ENCODE measurements around the gene SHOC2. TPM values are rescaled to one million over a fixed set of nuclear protein-coding genes. Genes with fewer than 3 reads are reported as not detected.

The SHOC2 gene
- total and polyA plus RNA-seq, 9 of the 15 experiments (the other 6 are each of a cell fraction or from before 2014, with no cell fraction given), result 9.2 to 17.5 (median 14.9) TPM

DNA sequence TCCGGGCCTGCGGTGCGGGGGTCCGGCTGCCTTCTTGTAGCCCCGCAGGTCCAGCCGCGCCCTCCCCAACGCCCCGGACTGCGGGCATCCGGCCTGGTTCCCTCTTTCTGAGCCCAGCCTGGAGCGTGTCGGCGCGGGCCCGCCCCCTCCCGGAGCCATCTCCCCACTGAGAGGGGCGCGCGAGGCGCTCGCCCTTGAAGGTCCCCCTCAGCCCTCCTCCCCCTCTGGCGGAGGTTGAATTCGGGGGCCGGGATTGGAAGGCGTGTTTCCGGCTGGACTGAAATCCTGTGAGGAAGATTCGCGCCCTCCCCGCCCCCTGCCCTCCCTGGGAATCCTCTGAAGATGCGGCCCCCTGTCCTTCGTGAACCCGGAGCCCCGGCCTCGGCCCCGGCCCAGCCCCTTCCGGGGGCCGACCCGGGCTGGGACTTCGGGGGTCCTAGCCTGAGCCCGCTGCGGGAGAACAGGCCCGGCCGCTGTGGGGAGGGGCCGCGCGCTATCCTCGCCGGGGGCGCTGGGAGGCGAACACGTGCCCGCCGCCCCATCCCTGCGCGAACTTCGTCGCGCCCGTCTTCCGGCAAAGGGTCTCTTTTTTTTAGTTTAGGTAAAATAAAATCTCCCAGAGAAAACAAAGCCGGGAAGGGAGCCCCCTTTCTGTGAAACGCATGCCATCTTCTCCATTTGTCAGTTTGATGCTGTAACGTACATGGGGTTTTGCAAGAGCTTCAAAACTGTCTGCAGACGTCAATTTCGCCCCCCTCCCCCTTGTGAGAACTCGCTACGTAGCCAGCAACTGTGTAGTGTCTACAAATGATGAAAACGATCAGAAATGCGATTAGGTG lies 47.0 kb upstream of the SHOC2 start (continued):
- peak in 1 of 3 experiments; percentile 50 for TF ChIP-seq YY1 (IDR thresholded peaks at IDR 0.05; ENCODE audit: borderline replicate concordance in 1 of 3, control insufficient read depth in 1 of 3, extremely low read depth in 1 of 3, insufficient read depth in 3 of 3, insufficient read length in 1 of 3, insufficient replicate concordance in 2 of 3, low read depth in 1 of 3, low read length in 2 of 3)
- no peak for TF ChIP-seq ZNF347 (CRISPR knock-in tag; IDR thresholded peaks at IDR 0.05; ENCODE audit: low read depth)
- peak; percentile 74 for TF ChIP-seq MEIS2 (IDR thresholded peaks at IDR 0.05; ENCODE audit: partially characterized antibody)
- peak in 1 of 2 experiments; percentile 19; a peak in 1 of 4 replicates for TF ChIP-seq SIN3A (IDR thresholded peaks at IDR 0.05; ENCODE audit: borderline replicate concordance in 2 of 2, control insufficient read depth in 1 of 2, low read depth in 2 of 2, low read length in 2 of 2)
- peak; percentile 52 for TF ChIP-seq HNRNPLL (IDR thresholded peaks at IDR 0.05; ENCODE audit: low read depth, low read length, poor library complexity, severe bottlenecking)
- TF ChIP-seq REST (IDR thresholded peaks at IDR 0.05; ENCODE audit: borderline replicate concordance), result 0 out of 2 replicates have a peak, but pooled peaks have one; percentile 3
- no peak for TF ChIP-seq REST (CRISPR knock-in tag; IDR thresholded peaks at IDR 0.05; ENCODE audit: low read depth)
- TF ChIP-seq GMEB1 (CRISPR knock-in tag; IDR thresholded peaks at IDR 0.05), result no peak
- TF ChIP-seq PCBP1 (IDR thresholded peaks at IDR 0.05; ENCODE audit: low read depth, low read length, poor library complexity, severe bottlenecking), result peak; percentile 30
- TF ChIP-seq, protein P1, sequence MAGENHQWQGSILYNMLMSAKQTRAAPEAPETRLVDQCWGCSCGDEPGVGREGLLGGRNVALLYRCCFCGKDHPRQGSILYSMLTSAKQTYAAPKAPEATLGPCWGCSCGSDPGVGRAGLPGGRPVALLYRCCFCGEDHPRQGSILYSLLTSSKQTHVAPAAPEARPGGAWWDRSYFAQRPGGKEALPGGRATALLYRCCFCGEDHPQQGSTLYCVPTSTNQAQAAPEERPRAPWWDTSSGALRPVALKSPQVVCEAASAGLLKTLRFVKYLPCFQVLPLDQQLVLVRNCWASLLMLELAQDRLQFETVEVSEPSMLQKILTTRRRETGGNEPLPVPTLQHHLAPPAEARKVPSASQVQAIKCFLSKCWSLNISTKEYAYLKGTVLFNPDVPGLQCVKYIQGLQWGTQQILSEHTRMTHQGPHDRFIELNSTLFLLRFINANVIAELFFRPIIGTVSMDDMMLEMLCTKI (IDR thresholded peaks at IDR 0.05; ENCODE audit: partially characterized antibody), result no peak
- TF ChIP-seq GTF2E2 (tag; IDR thresholded peaks at IDR 0.05), result peak; percentile 39; the same call in 1 of the 2 replicates
- TF ChIP-seq, protein P2, sequence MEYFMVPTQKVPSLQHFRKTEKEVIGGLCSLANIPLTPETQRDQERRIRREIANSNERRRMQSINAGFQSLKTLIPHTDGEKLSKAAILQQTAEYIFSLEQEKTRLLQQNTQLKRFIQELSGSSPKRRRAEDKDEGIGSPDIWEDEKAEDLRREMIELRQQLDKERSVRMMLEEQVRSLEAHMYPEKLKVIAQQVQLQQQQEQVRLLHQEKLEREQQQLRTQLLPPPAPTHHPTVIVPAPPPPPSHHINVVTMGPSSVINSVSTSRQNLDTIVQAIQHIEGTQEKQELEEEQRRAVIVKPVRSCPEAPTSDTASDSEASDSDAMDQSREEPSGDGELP (CRISPR knock-in tag; IDR thresholded peaks at IDR 0.05; ENCODE audit: borderline replicate concordance), result peak; percentile 25; the same call in 1 of the 2 replicates

Data from K562 (cell line).